NCI-H2227 treated with DMSO at 0.1 percent for 48 hours (cell line): ENCODE measurements around the gene CERS6.

ENCODE experiments used
- DNase-seq: peaks from one replicate; lab custom pipeline; 2025; lab: John Stamatoyannopoulos, UW

Gene CERS6

GRCh38 chr2:168568476-168569267 lies 112.6 kb downstream of the CERS6 start:
- no peak for DNase-seq

DNA sequence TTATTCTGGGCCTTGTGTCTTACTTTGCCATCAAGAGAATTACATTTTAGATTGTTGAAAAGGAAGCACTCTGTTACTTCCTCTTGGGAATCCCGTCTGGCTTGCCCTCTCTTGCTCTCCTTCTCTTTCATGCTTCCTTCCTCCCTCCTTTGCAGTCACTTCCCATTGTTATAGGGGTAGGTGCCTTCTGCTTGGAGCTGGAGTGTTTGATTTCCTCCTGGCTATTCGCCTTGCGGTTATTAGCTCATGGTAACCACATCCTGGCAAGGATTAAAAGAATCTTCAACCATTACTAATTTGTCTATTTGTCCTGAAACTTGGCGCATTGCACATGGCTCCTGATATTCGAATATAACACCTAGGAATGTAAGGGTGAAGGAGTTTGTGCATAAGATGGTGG lies 115.0 kb downstream of the CERS6 start:
- DNase-seq, result no peak

DNA sequence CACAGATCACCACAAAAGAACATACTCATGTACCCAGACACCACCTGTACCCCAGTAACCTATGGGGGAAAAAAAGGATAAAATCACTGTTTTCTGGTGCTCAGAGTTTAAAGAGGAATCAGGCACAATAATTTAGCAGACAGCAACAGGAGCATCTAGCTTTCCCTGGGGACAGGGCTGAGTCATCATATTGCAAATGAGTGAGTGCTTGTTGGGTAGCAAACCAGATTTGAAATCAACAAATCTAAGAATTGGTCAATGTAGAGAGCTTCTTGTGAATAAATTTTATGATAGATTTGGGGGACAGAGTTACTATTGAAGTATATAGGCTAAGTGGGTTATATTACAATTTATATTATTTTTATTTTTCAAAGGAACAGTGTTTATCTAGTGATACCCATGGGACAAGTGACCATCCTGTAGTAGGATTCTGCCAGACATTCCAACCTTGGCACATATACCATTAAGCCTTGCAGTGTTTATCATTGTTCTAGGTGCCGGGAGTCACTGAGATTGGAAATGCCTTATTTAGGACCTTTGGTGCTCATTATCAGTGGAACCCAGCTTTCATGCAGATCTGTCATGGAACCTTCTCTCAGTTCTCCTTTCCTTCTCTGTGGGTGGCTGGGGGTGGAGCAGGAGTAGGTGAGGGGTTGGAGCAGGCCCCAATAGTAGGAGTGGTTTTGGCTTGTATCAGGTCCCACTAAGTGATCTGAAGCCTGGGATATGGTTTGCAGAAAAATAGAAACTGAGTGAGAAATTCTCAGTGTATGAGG lies 117.2 kb downstream of the CERS6 start:
- no peak for DNase-seq

DNA sequence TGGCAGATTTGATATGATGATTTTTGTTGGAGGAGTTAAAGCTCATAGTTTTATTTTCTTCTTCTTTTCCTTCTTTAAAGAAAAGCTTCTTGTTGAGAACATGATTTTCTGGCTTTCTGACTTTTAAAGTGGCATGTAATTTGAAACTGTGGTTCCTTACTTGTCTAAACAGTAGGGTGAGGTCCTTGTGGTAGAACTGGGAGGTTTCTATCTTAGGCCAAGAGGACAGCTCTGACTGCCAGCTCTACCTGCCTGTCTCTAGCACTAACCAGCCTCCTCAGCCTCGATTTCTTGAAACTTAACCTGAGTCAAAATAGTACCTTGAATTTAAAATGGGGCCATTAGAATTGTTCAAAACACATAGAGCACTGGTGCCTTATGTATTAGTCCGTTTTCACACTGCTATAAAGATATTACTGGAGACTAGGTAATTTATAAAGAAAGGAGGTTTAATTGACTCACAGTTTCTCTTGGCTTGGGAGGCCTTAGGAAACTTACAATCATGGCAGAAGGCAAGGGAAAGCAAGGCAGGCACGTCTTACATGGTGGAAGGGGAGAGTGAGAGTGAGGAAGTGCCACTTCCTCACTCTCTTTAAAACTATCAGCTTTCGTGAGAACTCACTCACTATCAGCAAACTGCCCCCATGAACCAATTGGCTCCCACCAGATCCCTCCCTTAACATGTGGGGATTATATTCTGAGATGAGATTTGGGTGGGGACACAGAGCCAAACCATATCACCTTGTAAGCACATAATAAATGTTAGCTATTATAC lies 119.0 kb downstream of the CERS6 start:
- DNase-seq, result no peak

GRCh38 chr2:168577885-168578284 lies 121.8 kb downstream of the CERS6 start:
- DNase-seq, result no peak

DNA sequence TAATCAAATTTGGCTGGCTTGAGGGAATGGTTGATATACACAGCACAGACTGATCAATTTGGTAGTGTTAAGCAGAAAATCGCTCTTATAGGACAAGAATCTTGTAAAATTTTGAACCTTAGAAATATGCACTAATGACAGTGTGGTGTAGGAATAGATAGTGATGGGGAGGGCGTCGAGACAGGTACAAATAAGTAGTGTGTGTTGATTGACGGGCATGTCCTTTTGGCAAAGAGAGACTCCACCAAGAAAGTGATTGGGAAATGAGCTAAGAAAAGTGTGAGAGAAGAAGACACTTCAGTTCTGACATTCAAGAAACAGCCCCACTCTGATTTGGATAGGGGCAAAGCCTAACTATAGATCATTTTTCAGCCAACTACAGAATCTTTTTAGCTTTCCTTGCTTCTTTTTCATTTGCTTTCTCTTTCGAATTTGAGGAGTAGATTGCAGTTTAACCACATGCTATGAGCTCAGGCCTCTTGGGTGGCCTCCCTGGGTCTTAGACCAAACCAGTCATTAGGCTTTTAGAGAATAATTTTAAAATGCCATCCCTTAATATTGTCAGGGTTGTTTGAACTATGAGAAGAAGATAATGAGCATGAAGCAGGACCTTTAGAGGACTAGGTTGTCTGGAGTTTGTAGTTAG lies 127.1 kb downstream of the CERS6 start:
- DNase-seq, result peak; percentile 92

DNA sequence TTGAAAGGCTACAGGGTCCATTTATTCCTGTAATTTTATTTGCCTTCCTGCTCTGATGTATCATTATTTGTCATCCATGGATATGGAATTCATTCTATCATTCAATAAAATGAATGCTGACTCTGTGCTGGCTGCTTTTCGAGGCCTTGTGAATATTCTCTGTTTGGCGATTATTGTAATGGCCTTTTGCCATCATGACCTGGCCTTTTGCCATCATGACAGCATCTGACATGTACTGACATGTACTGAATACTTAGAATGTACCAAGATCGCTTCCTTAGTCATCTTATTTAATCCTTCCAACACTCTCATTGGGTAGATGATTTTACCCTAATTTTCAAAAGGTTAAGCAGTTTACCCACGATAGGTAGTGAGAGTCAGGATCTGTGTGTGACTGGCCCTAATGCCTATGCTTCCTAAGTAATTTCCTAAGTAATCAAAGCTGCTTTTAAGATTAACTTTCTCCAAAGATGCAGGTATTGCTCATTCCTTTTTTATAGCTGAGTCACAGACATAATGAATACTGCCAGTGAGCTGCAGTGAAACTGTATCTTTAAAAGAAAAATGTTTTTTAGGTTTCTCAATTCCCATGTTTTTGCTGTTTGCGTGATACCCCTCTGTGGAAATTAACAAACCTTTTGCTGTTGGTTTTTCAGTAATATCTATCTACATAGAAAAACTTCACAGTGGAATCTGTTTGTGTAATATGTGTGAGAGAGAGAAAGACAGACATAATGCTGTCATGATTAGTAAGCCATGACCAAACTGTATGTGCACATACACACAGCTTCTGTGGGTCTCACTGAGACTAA lies 127.8 kb downstream of the CERS6 start:
- DNase-seq, result no peak

GRCh38 chr2:168584911-168585310 lies 128.8 kb downstream of the CERS6 start:
- no peak for DNase-seq

- no peak for DNase-seq
Measured at GRCh38 chr2:168585700-168586099, 129.6 kb downstream of the CERS6 start.

- DNase-seq, result no peak
Measured at GRCh38 chr2:168587307-168587706, 131.2 kb downstream of the CERS6 start.

DNA sequence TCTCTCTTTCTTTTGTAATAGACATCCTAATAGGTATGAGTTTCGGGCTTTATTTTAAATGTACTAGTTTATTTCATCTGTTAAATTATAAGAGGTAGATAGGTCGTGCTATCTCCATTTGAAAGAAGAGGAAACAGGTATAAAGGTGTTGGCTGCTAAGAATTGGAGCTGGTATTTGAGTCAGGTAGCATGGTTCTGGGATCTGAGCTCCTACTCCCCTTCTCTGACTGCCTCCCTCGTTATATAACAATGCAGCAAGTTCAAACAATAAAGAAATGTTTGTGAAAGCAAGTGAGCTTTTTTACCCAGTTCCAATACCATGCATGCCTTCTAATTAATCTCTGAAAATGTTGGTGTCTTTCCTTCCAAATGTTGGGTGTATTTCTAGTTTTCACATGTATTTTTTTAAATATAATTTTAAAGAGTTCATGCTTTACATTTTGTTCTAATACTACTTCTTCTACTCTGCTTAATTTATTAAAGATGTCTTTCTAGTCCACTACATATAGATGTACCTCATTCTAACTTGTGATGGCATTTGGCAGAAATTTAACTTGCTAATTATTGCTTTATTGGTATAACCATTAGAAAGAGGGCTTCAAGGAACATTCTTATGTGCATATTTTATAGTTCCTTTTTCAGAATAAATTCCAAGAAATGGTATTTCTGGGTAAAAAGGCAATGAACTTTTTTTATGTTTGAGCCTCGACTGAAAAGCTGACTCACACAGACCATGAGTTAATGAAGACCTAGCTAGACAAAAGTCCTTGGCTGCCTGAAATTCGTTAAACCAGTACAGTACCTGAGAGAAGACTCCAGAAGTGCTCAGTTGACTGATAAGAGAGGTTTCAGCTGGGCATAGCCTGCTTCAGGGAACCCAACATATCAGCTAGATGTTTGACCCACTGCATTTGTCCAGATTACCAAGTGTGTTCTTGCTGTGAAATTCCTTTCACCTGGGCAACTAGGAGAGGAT lies 133.5 kb downstream of the CERS6 start:
- no peak for DNase-seq

DNA sequence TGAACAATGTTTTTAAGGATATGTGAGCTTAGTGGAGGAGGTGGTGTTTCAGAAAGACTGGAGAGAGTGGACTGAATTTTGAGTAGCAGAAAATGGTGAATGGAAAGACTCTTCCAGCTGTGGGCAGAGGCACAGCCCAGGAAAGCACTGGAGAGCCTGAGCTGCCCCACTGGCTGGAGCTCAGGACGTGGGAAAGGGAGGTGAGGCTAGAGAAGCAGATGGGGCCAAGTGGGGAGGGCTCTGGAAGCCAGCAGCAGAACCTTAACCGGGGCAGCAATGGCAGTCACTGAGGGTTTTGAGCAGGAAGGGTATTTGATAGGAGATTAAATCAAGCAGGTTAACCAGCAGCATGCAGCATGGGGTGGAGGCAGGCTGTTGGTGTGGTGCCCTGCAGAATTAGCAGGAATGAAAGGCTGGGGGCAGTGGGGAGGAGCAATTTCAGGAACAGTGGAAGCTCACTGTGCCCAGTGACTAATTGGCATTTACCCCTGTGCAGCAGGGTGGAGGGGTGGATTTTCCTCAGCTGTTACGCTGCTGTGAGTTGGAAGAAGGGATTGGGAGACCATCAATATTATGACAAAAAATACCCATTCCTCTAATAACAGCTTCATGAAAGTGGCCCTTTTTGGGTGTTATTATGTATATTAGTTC lies 136.2 kb downstream of the CERS6 start:
- no peak for DNase-seq

- DNase-seq, result no peak
Measured at GRCh38 chr2:168593713-168594112, 137.6 kb downstream of the CERS6 start.

- DNase-seq, result no peak
Measured at GRCh38 chr2:168594778-168595177, 138.7 kb downstream of the CERS6 start.

DNA sequence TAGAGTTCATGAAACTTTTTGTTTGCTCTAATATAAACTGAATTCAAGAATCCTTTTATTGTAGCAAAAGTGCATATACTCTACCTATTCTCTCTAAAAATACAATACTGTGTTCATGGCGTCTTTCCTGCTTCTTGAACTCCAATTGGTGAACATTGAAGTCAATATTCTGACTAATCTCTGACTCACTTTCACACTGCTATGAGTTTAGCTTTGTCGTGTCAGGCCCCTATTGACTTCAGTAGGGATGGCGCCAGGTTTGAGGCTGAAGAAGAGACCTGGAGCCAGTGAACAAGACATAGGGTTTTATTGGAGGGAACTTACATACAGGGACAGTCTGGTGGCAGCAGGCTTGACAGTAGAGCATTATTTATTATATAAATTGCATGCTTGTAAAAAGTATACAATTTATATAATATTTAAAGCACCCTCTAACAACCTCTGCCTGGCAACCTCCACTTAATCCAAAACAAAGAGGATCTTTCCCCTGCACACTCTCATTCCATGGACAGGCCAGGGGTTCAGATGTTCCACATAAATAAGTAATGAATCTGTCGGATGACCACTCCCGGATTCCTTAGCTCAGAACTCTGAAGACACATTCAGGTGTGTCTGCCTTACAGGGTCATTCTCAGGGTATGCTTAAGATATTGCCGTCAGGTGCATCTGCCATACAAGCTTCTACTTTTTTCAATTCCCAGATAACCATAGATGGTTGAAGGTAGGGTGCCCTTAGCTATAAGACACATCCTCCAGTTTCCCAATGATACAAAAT lies 141.0 kb downstream of the CERS6 start:
- no peak for DNase-seq

DNA sequence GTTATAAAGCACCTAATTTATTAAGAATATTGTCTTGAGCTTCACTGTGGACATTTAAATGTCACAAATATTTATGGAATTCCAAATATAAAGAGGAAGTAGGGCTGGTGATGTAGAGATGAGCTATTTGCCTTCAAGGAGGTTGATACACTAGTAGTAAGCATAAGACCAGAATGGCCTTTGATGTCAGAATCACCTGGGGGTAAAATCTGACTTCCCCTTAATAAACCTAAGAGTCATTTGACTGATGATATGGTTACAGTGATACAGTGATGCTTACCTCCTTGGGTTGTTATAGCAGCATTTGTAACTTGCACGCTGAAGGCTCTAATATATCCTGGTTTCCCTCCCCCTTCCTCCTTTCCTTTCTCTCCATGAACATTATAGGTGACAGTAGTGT lies 143.7 kb downstream of the CERS6 start:
- DNase-seq, result no peak

DNA sequence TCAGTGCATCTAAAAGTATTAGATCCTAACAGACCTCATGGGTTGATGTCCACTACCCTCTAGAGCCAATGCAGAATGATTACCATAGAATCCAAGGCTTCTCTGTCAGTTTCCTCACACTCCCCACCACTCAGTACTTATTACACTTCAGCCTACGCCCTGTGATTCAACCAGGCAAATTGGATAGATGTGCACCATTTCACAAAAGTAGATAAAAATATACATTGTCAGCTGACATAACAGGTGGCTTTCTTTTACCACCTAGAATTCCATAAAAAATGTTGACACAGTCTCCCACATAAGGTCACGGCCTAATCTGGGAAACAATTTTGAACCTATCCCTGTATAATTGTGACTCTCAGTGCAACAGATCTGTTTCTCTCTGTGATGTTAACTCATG lies 144.9 kb downstream of the CERS6 start:
- DNase-seq, result no peak

GRCh38 chr2:168601741-168602140 lies 145.7 kb downstream of the CERS6 start:
- DNase-seq, result no peak

GRCh38 chr2:168602379-168602778 lies 146.3 kb downstream of the CERS6 start:
- DNase-seq, result no peak
